ENCODE measurements around the gene MRPL48. TPM values are rescaled to one million over a fixed set of nuclear protein-coding genes. Genes with fewer than 3 reads are reported as not detected.

Gene MRPL48
- polyA plus RNA-seq, 1 of the 3 experiments (the other 2 are of a cell fraction), result 29.2 TPM

DNA sequence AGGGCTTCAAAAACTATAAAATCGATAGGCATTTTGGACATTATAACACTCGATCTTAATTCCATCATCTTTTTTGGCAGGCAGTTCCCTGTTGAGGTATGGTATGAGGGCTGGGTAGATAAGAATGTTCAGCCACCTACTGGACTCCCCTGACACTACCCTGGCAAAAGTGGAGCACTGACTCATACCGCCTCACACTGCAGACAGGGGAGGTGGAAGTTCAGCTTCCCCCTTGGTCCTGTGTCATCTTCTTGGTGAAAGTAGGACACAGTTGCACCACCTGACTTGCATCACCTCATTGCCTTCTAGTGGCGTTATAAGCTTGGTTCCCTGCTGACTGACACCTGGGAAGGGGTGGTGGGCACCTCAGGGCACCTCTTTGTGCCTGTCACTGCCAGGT is 119.5 kb downstream of the MRPL48 start:
- no peak overlapping the region for H3K27ac ChIP-seq (ENCODE audit: low read depth in 2 of 2, low read length in 1 of 2)
- H2AFZ ChIP-seq (ENCODE audit: low read depth), result no peak overlapping the region
- H3K9me2 ChIP-seq, result peaks cover 3% of the 10 kb centered on the region; the same call in 1 of the 2 replicates
- H3K9me3 ChIP-seq, result no peaks in the 10 kb centered on the region
- DNase-seq, result no peak
- no peaks in the 10 kb centered on the region; a peak in 1 of 4 replicates for H3K4me1 ChIP-seq (ENCODE audit: control insufficient read depth in 1 of 2, insufficient read depth in 2 of 2, low read depth in 1 of 2, low read length in 1 of 2)
- H3F3A ChIP-seq (replicated peaks; ENCODE audit: insufficient read depth), result peaks cover 10% of the 10 kb centered on the region
- POLR2A ChIA-PET, result no interaction called here
- H4K20me1 ChIP-seq (ENCODE audit: insufficient read depth), result no peaks in the 10 kb centered on the region
- H3K36me3 ChIP-seq (replicated peaks in 1 of 2; ENCODE audit: control insufficient read depth in 1 of 2, insufficient read depth in 2 of 2, low read length in 1 of 2), result peaks cover 15 to 26% of the 10 kb centered on the region in 2 experiments
- TF ChIP-seq, protein P1, sequence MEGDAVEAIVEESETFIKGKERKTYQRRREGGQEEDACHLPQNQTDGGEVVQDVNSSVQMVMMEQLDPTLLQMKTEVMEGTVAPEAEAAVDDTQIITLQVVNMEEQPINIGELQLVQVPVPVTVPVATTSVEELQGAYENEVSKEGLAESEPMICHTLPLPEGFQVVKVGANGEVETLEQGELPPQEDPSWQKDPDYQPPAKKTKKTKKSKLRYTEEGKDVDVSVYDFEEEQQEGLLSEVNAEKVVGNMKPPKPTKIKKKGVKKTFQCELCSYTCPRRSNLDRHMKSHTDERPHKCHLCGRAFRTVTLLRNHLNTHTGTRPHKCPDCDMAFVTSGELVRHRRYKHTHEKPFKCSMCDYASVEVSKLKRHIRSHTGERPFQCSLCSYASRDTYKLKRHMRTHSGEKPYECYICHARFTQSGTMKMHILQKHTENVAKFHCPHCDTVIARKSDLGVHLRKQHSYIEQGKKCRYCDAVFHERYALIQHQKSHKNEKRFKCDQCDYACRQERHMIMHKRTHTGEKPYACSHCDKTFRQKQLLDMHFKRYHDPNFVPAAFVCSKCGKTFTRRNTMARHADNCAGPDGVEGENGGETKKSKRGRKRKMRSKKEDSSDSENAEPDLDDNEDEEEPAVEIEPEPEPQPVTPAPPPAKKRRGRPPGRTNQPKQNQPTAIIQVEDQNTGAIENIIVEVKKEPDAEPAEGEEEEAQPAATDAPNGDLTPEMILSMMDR (IDR thresholded peaks at IDR 0.05), result peak; percentile 38; the same call in 1 of the 2 replicates
- no peak for TF ChIP-seq GATA2 (CRISPR knock-in tag; IDR thresholded peaks at IDR 0.05)
- no peak overlapping the region for H3K4me2 ChIP-seq
- CTCF ChIA-PET, result no interaction called here
- H3K27me3 ChIP-seq (ENCODE audit: insufficient read depth), result no peaks in the 10 kb centered on the region
- no peaks in the 10 kb centered on the region for H3K79me2 ChIP-seq (ENCODE audit: insufficient read depth)
- H3K4me3 ChIP-seq (ENCODE audit: low read depth in 2 of 2, low read length in 1 of 2), result no peak overlapping the region
- 88% methylated on average over 4 of the region's 4 CpGs for WGBS (ENCODE audit: low lambda C conversion rate)
- H3K9ac ChIP-seq, result no peak overlapping the region

DNA sequence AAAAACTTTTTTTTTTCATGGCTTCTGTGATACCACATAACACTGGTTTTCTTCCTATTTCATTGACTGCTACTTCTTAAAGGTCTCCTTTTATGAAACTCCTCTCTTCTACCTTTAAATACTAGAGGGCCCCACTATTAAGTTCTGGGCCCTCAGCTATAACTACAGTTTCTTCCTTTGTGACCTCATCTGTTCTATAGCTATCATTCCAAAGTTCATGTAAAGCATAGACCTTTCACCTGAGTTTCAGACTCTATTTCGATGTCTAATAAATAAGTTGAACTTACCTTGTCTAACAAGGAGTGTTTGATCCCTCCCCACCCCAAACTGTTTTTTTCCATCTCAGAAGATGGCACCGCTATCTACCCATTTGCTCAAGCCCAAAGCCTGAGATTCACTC is 124.4 kb downstream of the MRPL48 start:
- no peak for TF ChIP-seq EZH2phosphoT487 (IDR thresholded peaks at IDR 0.05; ENCODE audit: borderline replicate concordance, low read depth)
- no peak for TF ChIP-seq NRF1 (IDR thresholded peaks at IDR 0.05; ENCODE audit: low read depth, low read length)
- Histone ChIP-seq H3F3A (replicated peaks; ENCODE audit: insufficient read depth) (peaks cover 6% of the 10 kb centered on the region), H3K27me3 (ENCODE audit: insufficient read depth) (no peaks in the 10 kb centered on the region), H2AFZ (ENCODE audit: low read depth) (no peak overlapping the region), H3K4me1 (ENCODE audit: control insufficient read depth in 1 of 2, insufficient read depth in 2 of 2, low read depth in 1 of 2, low read length in 1 of 2) (no peaks in the 10 kb centered on the region; a peak in 1 of 4 replicates), H3K27ac (ENCODE audit: low read depth in 2 of 2, low read length in 1 of 2) (no peak overlapping the region), H3K9me3 (no peaks in the 10 kb centered on the region), H3K36me3 (replicated peaks in 1 of 2; ENCODE audit: control insufficient read depth in 1 of 2, insufficient read depth in 2 of 2, low read length in 1 of 2) (peaks cover 30 to 37% of the 10 kb centered on the region in 2 experiments), H3K9ac (no peak overlapping the region), H3K4me3 (ENCODE audit: low read depth in 2 of 2, low read length in 1 of 2) (no peak overlapping the region), H3K79me2 (ENCODE audit: insufficient read depth) (no peaks in the 10 kb centered on the region), H3K4me2 (no peak overlapping the region), H4K20me1 (ENCODE audit: insufficient read depth) (no peaks in the 10 kb centered on the region), H3K9me2 (no peaks in the 10 kb centered on the region)
- DNase-seq, result no peak
- CTCF ChIA-PET, result no interaction called here
- WGBS (ENCODE audit: low lambda C conversion rate), result 98% methylated on average over 2 of the region's 2 CpGs
- POLR2A ChIA-PET, result no interaction called here

DNA sequence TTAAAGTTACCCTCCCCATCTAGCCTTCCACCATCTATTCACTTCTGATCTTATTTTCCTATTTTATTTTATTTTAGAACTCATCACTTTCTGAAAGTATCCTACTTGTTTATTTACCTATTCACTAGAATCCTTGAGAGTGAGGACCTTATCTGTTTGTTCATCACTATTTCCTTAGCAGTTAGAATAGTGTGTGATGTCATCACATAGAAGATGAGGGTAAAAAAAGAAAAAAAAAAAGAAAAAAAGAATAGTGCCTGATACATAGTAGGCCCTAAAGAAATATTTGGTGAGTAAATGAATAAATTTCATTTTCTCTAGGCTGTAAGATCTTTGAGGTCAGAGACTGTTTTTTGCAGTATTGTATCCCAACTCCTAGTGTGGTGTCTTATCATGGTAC is 125.8 kb downstream of the MRPL48 start:
- H3K9me2 ChIP-seq, result no peaks in the 10 kb centered on the region
- no peaks in the 10 kb centered on the region for H3K79me2 ChIP-seq (ENCODE audit: insufficient read depth)
- H3K4me1 ChIP-seq (ENCODE audit: control insufficient read depth in 1 of 2, insufficient read depth in 2 of 2, low read depth in 1 of 2, low read length in 1 of 2), result no peaks in the 10 kb centered on the region
- CTCF ChIA-PET, result no interaction called here
- H3F3A ChIP-seq (replicated peaks; ENCODE audit: insufficient read depth), result peaks cover 6% of the 10 kb centered on the region
- H3K9ac ChIP-seq, result no peak overlapping the region
- no peak for DNase-seq
- POLR2A ChIA-PET, result no interaction called here
- no peak overlapping the region for H3K27ac ChIP-seq (ENCODE audit: low read depth in 2 of 2, low read length in 1 of 2)
- no peak overlapping the region for H2AFZ ChIP-seq (ENCODE audit: low read depth)
- H3K36me3 ChIP-seq (replicated peaks in 1 of 2; ENCODE audit: control insufficient read depth in 1 of 2, insufficient read depth in 2 of 2, low read length in 1 of 2), result peaks cover 38 to 47% of the 10 kb centered on the region in 2 experiments
- H3K4me3 ChIP-seq (ENCODE audit: low read depth in 2 of 2, low read length in 1 of 2), result no peak overlapping the region
- no peak overlapping the region for H3K4me2 ChIP-seq
- no peaks in the 10 kb centered on the region for H4K20me1 ChIP-seq (ENCODE audit: insufficient read depth)
- no peaks in the 10 kb centered on the region for H3K27me3 ChIP-seq (ENCODE audit: insufficient read depth)
- no peaks in the 10 kb centered on the region for H3K9me3 ChIP-seq
- TF ChIP-seq MXI1 (IDR thresholded peaks at IDR 0.05; ENCODE audit: low read depth, low read length) (no peak), JUND (IDR thresholded peaks at IDR 0.05) (no peak), YY1 (IDR thresholded peaks at IDR 0.05; ENCODE audit: low read depth) (no peak), SIN3A (IDR thresholded peaks at IDR 0.05; ENCODE audit: borderline replicate concordance, low read depth, low read length) (no peak), SMC3 (IDR thresholded peaks at IDR 0.05; ENCODE audit: low read depth, low read length) (no peak), TAF1 (IDR thresholded peaks at IDR 0.05; ENCODE audit: borderline replicate concordance, low read depth, low read length) (no peak), RFX5 (IDR thresholded peaks at IDR 0.05; ENCODE audit: low read length) (no peak)
- TF ChIP-seq, protein P2, sequence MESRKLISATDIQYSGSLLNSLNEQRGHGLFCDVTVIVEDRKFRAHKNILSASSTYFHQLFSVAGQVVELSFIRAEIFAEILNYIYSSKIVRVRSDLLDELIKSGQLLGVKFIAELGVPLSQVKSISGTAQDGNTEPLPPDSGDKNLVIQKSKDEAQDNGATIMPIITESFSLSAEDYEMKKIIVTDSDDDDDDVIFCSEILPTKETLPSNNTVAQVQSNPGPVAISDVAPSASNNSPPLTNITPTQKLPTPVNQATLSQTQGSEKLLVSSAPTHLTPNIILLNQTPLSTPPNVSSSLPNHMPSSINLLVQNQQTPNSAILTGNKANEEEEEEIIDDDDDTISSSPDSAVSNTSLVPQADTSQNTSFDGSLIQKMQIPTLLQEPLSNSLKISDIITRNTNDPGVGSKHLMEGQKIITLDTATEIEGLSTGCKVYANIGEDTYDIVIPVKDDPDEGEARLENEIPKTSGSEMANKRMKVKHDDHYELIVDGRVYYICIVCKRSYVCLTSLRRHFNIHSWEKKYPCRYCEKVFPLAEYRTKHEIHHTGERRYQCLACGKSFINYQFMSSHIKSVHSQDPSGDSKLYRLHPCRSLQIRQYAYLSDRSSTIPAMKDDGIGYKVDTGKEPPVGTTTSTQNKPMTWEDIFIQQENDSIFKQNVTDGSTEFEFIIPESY (IDR thresholded peaks at IDR 0.05; ENCODE audit: borderline replicate concordance, low read depth), result no peak
- TF ChIP-seq, protein P3, sequence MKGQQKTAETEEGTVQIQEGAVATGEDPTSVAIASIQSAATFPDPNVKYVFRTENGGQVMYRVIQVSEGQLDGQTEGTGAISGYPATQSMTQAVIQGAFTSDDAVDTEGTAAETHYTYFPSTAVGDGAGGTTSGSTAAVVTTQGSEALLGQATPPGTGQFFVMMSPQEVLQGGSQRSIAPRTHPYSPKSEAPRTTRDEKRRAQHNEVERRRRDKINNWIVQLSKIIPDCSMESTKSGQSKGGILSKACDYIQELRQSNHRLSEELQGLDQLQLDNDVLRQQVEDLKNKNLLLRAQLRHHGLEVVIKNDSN (IDR thresholded peaks at IDR 0.05; ENCODE audit: borderline replicate concordance, low read depth), result no peak
- TF ChIP-seq, protein P4, sequence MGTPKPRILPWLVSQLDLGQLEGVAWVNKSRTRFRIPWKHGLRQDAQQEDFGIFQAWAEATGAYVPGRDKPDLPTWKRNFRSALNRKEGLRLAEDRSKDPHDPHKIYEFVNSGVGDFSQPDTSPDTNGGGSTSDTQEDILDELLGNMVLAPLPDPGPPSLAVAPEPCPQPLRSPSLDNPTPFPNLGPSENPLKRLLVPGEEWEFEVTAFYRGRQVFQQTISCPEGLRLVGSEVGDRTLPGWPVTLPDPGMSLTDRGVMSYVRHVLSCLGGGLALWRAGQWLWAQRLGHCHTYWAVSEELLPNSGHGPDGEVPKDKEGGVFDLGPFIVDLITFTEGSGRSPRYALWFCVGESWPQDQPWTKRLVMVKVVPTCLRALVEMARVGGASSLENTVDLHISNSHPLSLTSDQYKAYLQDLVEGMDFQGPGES (IDR thresholded peaks at IDR 0.05; ENCODE audit: low read depth, low read length), result no peak
- TF ChIP-seq, protein P1 (IDR thresholded peaks at IDR 0.05), result no peak
